ENCODE results near the gene CYB5RL.
"Not testable (repeated sequence)": the region's sequence is repeated elsewhere in the genome, so short reads cannot be mapped to it uniquely, and the experiment has no call there.

CYB5RL gene

DNA sequence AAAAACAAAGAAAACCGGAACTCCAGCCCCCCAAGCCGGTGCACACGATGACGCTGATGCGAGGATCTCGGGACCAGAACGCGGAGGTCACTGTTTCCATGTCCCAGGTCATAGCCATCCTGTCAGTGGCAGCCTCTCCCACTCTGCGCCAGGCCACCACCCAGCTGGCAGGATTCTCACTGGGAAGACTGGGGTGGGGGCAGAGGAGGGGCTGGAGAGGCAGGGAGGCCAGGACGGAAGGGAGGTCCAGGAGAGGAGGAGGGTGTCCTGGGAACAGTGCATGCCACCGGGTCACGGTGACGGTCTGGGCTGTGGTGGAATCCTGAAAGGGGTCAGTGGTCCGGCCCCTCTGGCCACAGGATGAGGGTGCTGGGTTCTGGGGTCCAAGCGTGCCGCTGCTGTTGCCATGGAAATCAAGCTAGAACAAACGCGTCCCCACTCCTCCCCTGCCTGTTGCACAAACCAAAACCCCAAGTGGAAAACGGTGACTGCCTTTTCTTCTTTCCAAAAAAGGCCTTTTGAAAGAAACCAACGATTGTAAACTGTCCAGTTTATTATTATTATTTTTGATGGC is 26.2 kb upstream of the CYB5RL start:
- FAIRE-seq = no peak

DNA sequence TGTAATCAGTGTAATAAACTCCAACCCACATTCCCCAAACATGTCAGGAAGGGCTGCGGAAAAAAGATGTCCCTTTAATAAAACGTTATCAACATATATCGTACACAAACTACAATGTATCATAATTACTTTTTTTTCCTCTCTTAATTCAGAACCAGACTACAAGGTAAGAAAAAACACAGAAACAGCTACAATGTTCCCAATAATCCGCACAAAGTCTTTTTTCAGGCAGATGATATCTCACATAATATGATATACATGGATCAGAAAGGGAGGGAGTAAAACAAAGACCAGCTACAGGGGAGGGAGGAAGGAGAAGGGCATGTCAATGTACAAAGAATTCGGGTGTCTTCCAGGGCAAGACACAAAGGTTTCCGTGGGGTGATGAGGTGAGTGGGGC is 25.5 kb upstream of the CYB5RL start:
- FAIRE-seq = no peak

GRCh38 chr1:54224233-54224632 is 24.4 kb upstream of the CYB5RL start:
- FAIRE-seq = no peak

DNA sequence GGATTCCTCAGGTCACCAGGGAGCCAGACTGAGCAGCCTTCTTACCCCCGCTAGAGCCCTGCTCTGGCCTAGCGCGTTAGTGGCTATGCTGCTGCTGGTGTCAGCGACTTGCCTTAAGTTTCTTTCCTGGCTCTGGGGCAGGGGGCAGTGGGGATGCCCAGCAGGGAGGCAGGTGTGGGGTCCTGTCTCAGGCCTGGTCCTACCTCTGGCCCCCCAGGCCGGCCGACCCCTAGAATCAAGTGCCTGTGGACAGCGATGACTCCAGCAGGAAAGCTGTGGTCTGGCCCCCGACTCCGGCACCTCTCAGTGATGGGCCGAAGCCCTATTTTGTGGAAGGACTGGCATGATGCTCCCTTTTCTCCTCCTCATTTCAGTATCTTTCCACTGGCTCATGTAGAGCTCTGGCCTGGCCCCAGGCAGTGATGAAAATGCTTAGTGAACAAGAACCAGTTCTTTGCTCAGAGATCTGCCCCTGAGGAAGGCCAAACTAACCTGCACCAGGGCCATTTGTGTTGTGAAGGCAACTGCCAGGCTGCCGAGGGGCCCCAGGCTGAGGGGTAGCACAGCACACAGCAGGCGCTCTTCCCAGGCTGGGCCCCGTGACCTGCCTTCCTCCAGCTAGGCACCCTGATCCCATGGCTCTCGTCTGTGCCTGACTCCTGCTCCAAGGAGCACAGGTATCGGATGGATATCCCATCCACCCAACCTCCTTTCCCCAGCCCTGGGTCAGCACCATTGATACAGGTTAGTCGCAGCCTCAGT is 23.8 kb upstream of the CYB5RL start:
- no peak for FAIRE-seq

DNA sequence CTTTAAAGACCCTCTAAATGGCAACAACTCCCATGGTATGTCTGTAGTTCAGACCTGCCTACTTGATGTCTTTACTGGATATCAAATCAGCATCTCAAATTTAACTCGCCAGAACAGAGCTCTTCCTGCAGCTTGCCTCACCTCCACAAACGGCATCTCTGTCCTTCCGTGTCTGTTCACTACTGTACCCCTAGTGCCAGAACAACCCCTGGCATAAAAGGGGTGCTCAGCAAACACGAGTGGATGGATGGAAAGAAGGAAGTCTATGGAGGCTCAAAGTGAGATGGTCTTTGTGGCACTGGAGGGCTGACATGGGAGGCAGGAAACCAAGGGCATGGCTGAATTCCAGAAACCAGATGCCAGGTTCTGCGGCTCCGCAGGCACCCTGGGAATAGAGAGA is 22.9 kb upstream of the CYB5RL start:
- no peak for FAIRE-seq

- no peak for FAIRE-seq
Observed at GRCh38 chr1:54221867-54222484, 22.1 kb upstream of the CYB5RL start.

DNA sequence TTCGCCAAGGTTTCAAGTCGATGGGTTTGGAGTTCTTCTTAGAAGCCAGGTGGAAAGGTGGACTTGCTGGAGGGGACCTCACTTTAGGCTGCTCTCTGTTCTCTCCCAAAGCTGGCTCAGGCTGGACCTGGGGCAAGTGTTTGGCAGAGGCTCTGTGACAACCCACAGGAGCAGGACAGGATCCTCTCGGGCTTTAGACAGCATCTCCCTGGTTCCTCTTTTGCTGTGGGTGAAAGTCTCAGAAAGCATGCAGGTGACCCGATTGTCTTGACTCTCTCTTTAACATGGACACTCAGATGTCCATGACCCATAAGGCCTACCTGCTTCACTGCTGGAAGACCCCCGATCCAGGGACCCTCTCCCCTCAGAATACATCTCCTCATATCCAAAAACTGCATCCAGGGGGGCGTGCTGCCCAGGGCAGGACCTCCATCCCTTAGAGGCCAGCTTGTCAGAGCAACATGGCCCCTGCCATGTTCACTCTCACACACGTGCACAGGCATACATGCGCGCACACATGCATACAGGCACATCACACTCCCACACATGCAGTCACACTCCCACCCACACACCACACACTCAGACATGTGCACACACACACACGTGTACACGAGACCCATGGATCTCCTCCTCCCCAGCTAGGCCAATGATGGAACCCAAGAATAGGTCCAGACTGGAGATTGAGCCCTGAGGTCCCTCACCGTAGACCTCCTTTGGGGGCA is 21.4 kb upstream of the CYB5RL start:
- FAIRE-seq = no peak

DNA sequence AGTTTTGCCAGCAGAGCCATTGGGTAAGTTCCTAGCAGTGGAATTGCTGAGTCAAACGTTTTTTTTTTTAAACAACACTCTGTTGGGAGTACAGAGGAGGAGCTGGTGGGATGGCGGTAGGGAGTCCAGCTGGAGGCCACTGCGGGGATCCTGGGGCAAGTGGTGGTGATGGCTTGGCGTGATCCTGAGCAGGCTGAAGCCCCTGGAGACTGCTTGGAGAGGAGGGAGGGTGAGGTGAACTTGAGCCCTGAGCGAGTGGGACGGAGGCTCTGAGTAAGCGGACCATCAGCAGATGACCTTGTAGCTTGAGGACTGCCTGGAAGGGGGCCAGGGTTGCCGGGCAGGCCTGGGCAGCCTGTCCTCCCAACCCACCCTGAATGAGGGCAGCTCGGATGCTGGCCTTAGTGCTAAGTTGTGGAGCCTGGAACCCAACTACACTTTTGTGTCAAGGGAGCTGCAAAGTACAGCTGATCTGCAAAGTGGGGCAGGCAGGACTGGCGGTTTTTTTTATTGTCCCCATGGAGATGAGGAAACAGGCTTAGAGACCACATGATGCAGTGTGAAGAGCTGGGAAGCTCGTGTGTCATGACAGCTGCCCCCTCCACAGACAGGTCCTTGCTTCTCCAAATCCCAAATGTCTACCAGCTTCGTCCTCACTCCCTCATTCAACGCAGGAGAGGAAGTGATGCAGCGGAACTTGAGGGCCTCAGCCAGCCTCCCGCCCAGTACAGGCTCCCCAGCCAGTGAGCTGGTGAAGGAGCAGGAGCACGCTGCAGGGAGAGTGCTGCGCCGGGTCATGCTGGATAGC is 20.4 kb upstream of the CYB5RL start:
- no peak for FAIRE-seq

- FAIRE-seq = no peak
Observed at GRCh38 chr1:54219688-54220003, 19.8 kb upstream of the CYB5RL start.

DNA sequence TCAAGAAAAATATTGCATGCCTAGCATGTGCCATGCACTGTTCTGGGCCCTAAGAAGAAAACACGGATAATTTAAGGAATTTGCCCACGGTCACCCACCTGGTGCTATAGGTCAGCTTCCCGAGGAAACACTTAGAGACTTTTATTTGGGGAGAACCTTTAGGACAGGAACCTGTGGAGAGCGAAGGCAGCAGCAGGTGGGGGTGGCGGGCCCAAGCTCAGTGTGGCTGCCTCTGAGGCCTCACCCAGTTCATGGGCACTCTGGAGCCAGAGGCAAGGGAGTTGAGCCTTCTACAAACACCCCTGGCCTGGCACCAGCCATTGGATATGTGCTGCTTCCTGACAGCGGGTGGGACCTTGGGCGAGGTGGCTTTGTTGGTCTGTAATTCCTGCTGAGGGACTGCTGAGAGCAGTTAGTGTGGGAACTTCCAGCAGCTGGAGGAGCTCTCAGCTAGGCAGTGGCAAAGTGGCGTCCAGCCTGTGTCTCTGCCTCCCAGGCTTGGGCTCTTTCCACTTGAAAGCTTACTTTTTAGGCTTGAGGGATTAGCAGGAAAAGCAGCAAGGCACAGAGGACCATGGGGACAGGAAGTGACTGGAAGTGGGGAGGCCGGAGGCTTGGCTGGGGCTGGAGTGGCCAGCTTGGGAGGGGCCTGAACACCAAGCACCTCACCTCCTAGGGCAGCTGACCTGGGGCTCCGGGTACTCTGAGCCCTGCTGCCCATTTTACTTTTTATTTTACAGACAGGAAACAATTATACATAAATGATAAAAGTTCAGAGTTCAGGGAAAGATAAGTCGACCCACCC is 19.3 kb upstream of the CYB5RL start:
- no peak for FAIRE-seq

DNA sequence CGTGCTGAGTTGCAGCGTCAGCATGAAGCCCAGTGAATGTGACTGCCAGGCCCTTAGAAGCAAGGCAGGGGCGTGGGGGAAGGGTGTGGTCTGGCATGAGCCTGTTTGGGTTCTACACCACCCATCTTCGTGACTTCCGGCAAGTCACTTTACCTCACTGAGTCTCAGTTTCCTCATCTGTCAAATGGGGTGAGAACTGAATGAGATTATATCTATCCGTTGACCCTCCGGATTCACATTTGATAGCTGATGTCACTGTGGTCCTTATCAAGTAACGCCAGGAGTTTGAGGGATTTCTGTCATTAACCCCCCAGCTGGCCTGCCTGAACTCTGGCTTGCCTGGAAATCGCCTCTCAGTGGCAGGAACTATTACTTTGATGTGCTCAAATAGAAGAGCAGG is 15.7 kb upstream of the CYB5RL start:
- no peak for FAIRE-seq

DNA sequence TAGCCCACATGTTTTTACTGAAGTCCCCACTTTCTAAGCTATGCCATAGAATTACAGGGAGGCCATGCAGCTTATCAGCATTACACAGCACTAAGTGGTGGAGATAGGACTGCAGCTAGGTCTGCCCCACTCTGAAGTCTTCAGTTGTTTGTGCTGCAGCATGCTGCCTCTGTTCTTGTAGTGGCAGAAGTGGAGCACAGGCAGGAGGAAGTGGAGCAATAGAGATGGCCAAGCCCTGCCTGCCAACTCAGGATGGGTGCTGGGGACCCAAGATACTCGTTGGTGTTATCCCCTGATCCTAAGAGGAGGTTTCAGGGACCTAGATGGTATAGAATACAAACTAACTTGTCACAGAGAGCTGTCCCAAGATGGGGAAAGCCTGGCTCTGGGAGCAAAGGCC is 13.0 kb upstream of the CYB5RL start:
- no peak for FAIRE-seq

- FAIRE-seq = not testable (repeated sequence)
Observed at GRCh38 chr1:54207896-54208295, 8.1 kb upstream of the CYB5RL start.

DNA sequence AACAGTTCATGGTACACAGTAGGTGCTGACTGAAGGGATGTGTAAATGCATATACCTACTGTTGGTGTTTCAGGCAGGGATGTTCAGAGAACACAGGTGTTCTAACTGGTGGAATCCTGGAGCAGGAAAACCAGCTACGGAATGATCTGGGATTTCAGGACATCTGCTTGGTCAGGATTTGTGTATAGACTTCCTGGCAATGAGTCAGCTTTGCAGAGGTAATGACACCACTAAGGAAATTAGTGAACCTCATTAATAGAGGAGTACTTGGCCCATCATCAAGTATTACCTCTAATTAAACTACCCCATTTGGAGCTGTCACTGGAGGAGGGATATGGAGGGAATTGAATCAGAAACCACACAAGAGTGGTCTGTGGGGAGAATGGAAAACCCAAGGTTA is 7.5 kb upstream of the CYB5RL start:
- no peak for FAIRE-seq

- no peak for FAIRE-seq
Observed at GRCh38 chr1:54204199-54204598, 4.4 kb upstream of the CYB5RL start.

GRCh38 chr1:54200519-54200997 is 728 bp upstream of the CYB5RL start:
- FAIRE-seq = no peak

DNA sequence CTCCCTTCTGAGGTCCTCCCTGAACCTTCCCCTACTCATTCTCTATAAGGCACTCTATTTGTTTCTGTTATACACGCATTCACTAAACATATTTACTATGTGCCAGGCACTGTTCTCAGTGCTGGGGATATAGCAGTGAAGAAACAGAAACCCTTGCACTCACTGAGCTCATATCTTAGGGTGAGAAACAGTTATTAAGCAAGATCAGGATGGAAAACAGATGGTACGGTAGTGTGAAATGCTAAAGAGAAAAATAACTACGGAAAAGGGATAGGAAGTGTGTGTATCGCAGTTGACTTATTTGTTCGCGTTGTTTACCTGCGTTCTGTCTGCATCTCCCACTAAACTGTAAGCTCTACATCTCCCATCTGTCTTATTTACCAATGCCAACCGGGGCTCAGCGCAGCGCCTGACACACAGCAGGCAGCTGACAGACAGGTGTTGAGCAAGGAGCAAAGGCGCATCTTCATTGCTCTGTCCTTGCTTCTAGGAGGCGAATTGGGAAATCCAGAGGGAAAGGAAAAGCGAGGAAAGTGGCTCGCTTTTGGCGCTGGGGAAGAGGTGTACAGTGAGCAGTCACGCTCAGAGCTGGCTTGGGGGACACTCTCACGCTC is 572 bp downstream of the CYB5RL start:
- no peak for FAIRE-seq

GRCh38 chr1:54193453-54193852 is 6.4 kb downstream of the CYB5RL start:
- FAIRE-seq = no peak

DNA sequence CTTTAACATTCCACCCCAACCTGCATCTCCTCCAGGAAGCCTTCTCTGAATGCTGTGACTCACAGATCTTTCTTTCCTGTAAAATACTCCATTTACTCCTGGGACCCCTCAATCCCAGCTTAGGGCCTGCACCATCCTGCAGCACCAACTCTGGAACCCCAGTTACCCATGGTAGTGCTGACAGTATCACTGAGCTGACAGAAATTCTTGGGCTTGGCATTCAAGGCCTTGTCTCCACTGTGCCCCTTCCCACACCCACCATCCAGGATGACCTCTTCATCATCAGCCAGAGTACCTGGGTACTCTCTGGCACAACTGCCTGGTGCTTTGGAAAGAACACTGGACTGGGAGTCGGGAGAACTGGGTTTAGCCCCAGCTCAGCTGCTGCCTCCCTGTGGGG is 8.3 kb downstream of the CYB5RL start:
- FAIRE-seq = no peak

DNA sequence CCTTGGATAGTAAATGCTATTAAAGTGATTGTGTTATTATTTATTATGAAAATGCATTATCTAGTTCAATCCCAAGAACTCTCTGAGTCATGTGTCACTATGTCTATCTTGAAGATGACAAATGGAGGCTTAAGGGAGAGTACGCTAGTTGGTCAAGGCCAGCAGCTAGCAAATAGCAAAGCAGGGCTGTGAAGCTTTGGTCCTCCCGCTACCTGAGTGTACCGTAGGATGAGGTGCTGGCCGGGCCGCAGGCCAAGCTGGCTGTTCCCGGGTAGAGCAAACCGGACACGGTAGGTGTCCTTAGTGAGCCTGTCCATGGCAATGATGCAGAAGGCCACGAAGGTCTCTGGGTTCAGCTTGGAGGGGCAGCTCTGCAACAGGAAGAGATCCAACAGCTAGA is 9.3 kb downstream of the CYB5RL start:
- no peak for FAIRE-seq

DNA sequence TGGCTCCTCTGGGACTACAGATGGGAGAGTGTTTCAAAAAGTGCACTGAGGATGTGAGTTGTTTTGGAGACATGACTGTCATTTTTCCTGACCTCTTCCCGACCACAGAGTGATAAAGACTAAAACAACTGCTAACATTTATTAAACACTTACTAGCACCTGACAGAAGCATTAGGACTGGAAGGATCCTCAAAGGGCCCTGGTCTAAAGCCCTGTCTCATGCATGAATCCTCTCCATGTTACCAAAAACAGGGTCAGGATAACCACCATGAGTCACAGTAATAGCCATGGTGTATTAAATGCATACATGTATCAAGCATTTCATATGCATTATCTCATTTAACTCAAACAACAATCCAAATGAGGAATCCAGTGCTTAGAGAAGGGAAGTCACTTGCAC is 11.5 kb downstream of the CYB5RL start:
- no peak for FAIRE-seq

DNA sequence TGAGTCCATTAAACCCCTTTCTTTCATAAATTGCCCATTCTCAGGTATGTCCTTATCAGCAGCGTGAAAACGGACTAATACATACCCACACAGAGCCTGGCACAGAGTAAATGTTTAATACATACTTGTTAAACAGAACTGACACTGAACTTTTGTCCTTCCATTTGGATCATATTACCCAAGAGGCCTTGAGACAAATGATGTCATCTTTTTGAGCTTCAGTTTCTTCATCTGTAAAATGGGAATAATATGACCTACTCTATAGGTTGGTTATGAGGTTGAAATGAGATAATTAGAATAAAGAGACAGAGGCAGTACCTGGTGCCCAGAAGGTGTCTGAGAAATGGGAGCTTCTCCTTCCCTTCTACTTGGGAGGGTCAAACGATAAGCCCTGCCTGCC is 13.8 kb downstream of the CYB5RL start:
- no peak for FAIRE-seq

Data from G401.6 (cell line).